Heart right ventricle (tissue), 16 donors: ENCODE results near the gene CELA2B. TPM values are rescaled to one million over a fixed set of nuclear protein-coding genes. Genes with fewer than 3 reads are reported as not detected.
A peak's percentile ranks its signal among the peaks of the same experiment; 100 is the strongest.

ENCODE experiments used
- ATAC-seq, 8 donors: fragments of 200-7000 bp; cut with Tn5 transposase; one replicate each; pipeline ENCODE4 v1.9.1; 2020; ENCODE audit warnings: mild to moderate bottlenecking in 8 of 8, moderate library complexity in 8 of 8, moderate number of reproducible peaks in 1 of 8
- DNase-seq, 2 donors: peaks; one replicate each; pipeline ENCODE4 v3.0.0-alpha.2; 2020
- H3K27ac ChIP-seq, 10 donors: fragments of 200-600 bp; sonication (generic) in 2 of 10; one replicate each; pipeline versions ENCODE4 v1.5.0 to v1.8.0; 2020 to 2022; ENCODE audit warnings: mild to moderate bottlenecking in 3 of 10
- H3K27me3 ChIP-seq, 7 donors: fragments of 200-600 bp; one replicate each; pipeline ENCODE4 v1.8.0; 2021 to 2022; ENCODE audit warnings: mild to moderate bottlenecking in 2 of 7
- H3K36me3 ChIP-seq, 9 donors: fragments of 200-600 bp; sonication (generic) in 1 of 9; one replicate each; pipeline versions ENCODE4 v1.5.0 to v1.8.0; 2020 to 2022; ENCODE audit warnings: mild to moderate bottlenecking in 2 of 9
- H3K4me1 ChIP-seq, 9 donors: fragments of 200-600 bp; sonication (generic) in 1 of 9; one replicate each; pipeline versions ENCODE4 v1.5.0 to v1.8.0; 2020 to 2022; ENCODE audit warnings: mild to moderate bottlenecking in 4 of 9
- H3K4me3 ChIP-seq, 10 donors: fragments of 200-600 bp; sonication (generic) in 2 of 10; one replicate each; pipeline versions ENCODE4 v1.5.0 to v1.8.0; 2020 to 2022; ENCODE audit warnings: mild to moderate bottlenecking in 7 of 10, moderate library complexity in 2 of 10
- H3K9me3 ChIP-seq, 11 donors: fragments of 200-600 bp in 10 of 11; sonication (generic) in 2 of 11; one replicate each; pipeline versions ENCODE4 v1.5.0 to v1.8.0; 2013 to 2022; ENCODE audit warnings: mild to moderate bottlenecking in 2 of 11, control low read depth in 1 of 11, moderate library complexity in 1 of 11
- WGBS, 2 donors: extraction: QIAGEN DNeasy Blood & Tissue Kit; methylation state at CpG; one replicate each; pipeline ENCODE4 v1.1.7; 2013; ENCODE audit warnings: inconsistent platforms in 1 of 2; 5-methylcytosine and 5-hydroxymethylcytosine counted together
- intact Hi-C, 10 donors: fragments of 100-400 bp; cut with DNase I; formaldehyde crosslinking; loops; one replicate each; pipeline versions ENCODE4 v1.11.1 to v1.14.2; 2022
- polyA plus RNA-seq, 2 donors: library from polyadenylated mRNA; stranded (reverse); fragments of 200-250 nt; gene quantifications; one replicate each; pipeline ENCODE4 v1.2.3, GENCODE V29; 2013
- total RNA-seq, 10 donors: library from RNA; stranded (reverse); fragmentation: NEBNext Ultra II Directional in 3 of 10; extraction: Animal tissue kit (Norgen Biotek cat#: 25700) in 3 of 10; gene quantifications; one replicate each; pipeline versions ENCODE4 v1.2.1 to v1.2.4, GENCODE V29; 2021 to 2023
- TF ChIP-seq, protein P1 (sequence below), 9 donors: fragments of 200-600 bp; sonication (generic) in 2 of 9; IDR thresholded peaks; one replicate each; pipeline versions ENCODE4 v1.5.0 to v1.8.0; 2021 to 2022; ENCODE audit warnings: antibody characterized with exemption in 9 of 9, mild to moderate bottlenecking in 5 of 9, moderate library complexity in 1 of 9
- donor health status: Arrhythmogenic right ventricular cardiomyopathy.
- donor health status: ischemic (EF 13 %, LVEDD 7.1; RV severe dilation, severe dysfunction).
- donor health status: healthy with polysubstance abuse.
- donor health status: DM: no; HTN: yes; CAD: no.
- donor health status: DM: no; HTN: no; CAD: no.
- donor health status: ischemic (EF 25% LVEDD 6.9; RV normal size, moderate dysfunction).
- donor health status: ischemic (EF 25% LVEDD 5.7; RV mildly dilated, moderate dysfunction).
- donor health status: healthy.
- donor health status: DM: yes; HTN: yes; CAD: no.
- donor health status: Ischemic cardiomyopathy.
- donor health status: ischemic (EF 35%, LVEDD 5.7; RV mildly dilated, moderate dysfunction).
- donor health status: nonischemic (EF 11% LVEDD 7.7; RV severe dilation, severe dysfunction).
- donor health status: DM: yes; HTN: yes; CAD: no.
- donor health status: PGD.
- donor health status: ischemic (EF 29% LVEDD 5.4; RV normal size, mild dysfunction).
- donor health status: nonischemic (EF 23%, LVEDD 6.1; RV moderate dilation, normal function).

The CELA2B gene
- total and polyA plus RNA-seq, 12 donors = not detected

DNA sequence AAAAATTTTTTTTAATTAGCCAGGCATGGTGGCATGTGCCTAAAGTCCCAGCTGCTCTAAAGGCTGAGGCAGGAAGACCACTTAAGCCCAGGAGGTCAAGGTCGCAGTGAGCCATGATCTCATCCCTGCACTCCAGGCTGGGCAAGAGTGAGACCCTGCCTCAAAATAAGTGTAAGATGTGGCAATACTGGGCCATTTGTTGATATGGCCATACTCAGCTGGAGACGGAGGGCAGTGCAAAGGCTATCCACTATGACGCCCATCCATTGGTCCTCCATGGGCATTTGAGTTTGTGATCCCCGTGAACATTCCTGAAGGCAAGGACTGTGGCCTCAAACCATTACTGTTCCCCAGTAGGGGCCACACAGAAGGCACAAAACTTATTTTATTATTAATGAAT is 46.6 kb downstream of the CELA2B start:
- no peak for DNase-seq
- Histone ChIP-seq H3K27me3 (no peaks in the 10 kb centered on the region), H3K9me3 (no peaks in the 10 kb centered on the region), H3K4me3 (no peak overlapping the region), H3K4me1 (peaks cover 3 to 39% (median 29%) of the 10 kb centered on the region in 9 donors), H3K27ac (no peak overlapping the region), H3K36me3 (peaks cover 0 to 8% (median 5%) of the 10 kb centered on the region in 9 donors)
- no peak for ATAC-seq
- TF ChIP-seq, protein P1, sequence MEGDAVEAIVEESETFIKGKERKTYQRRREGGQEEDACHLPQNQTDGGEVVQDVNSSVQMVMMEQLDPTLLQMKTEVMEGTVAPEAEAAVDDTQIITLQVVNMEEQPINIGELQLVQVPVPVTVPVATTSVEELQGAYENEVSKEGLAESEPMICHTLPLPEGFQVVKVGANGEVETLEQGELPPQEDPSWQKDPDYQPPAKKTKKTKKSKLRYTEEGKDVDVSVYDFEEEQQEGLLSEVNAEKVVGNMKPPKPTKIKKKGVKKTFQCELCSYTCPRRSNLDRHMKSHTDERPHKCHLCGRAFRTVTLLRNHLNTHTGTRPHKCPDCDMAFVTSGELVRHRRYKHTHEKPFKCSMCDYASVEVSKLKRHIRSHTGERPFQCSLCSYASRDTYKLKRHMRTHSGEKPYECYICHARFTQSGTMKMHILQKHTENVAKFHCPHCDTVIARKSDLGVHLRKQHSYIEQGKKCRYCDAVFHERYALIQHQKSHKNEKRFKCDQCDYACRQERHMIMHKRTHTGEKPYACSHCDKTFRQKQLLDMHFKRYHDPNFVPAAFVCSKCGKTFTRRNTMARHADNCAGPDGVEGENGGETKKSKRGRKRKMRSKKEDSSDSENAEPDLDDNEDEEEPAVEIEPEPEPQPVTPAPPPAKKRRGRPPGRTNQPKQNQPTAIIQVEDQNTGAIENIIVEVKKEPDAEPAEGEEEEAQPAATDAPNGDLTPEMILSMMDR (IDR thresholded peaks at IDR 0.05) = no peak
- 94 to 97% methylated on average over 4 of the region's 4 CpGs for WGBS, 2 donors
- intact Hi-C loops = loop anchor here in 1 of 10 donors (10.0 kb wide), 1 partner anchor 92 kb away; the partner anchor contains the start of gene DDI2

DNA sequence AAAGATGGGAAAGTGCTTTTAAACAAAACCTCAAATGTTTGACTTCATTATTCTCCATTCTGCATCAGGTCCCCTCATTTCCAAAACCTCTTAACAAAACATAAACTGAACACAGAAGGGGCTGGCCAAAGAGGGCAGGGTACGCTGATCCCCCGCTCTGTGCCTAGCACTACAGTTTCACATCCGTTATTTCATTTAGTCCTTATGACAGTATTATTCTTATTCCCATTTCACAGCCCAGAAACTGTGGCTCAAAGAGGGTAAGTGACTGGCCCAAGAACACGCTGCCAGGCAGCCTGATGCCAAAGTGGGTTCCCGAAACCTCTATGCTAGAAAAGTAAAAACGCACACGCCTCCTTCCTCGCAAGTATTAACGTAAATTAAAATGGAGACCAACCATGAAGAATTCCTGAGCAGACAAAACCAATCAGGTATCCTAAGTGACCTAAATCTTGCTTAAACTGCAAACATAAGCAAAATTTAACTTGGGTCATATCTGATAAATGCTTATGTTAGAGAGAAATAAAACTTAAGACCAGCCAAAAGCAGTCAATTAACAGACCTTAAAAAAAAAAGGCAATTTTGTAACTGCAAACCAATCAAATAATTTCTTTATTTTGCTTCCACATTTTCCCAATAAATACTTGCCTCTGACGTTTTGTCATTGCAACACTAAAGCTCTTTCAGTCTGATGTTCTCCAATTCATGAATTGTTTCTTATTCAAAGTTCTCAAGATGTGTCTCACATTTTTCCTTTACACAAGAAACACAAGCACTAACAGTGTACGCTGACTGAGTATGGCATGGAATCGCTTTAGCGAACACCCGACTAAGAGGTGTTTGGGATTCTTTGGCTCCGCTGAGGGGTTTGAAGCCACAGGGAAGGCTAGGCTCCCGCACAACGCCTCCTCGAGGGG is 47.5 kb downstream of the CELA2B start:
- no peak for ATAC-seq
- no peaks in the 10 kb centered on the region for H3K27me3 ChIP-seq
- H3K4me3 ChIP-seq = peak overlapping the region; percentile 44 to 94 (median 69)
- peaks cover 3 to 48% (median 35%) of the 10 kb centered on the region in 9 donors for H3K4me1 ChIP-seq
- no peak for DNase-seq
- intact Hi-C loops = loop anchor here in 1 of 10 donors (10.0 kb wide), 1 partner anchor 91 kb away; the partner anchor contains the start of gene DDI2
- TF ChIP-seq, protein P1 (IDR thresholded peaks at IDR 0.05) = no peak
- H3K27ac ChIP-seq = peak overlapping the region; percentile 64 to 99 (median 94)
- WGBS, 2 donors = 41% methylated on average over 18 of the region's 18 CpGs
- H3K36me3 ChIP-seq = no peaks in the 10 kb centered on the region
- no peaks in the 10 kb centered on the region for H3K9me3 ChIP-seq

GRCh38 chr1:15524021-15524282 is 48.0 kb downstream of the CELA2B start, which contains the start of gene CASP9:
TSS of gene CASP9 (minus strand) at chr1:15524215. CDS start at chr1:15524200, 15 bp downstream.
- Histone ChIP-seq H3K36me3 (peaks cover 0 to 2% (median 0%) of the 10 kb centered on the region in 9 donors), H3K9me3 (no peaks in the 10 kb centered on the region), H3K4me3 (peak within 1 kb of the TSS; percentile 44 to 94 (median 72)), H3K4me1 (peaks cover 3 to 49% (median 37%) of the 10 kb centered on the region in 9 donors), H3K27me3 (no peaks in the 10 kb centered on the region), H3K27ac (peak within 1 kb of the TSS; percentile 88 to 99 (median 96))
- DNase-seq = no peak
- 0 to 1% methylated on average over 23 to 27 of the region's 27 CpGs for WGBS, 2 donors
- TF ChIP-seq, protein P1 (IDR thresholded peaks at IDR 0.05) = no peak
- no peak for ATAC-seq
- intact Hi-C loops = loop anchor here in 1 of 10 donors (10.0 kb wide), 1 partner anchor 91 kb away; the partner anchor contains the start of gene DDI2

GRCh38 chr1:15524283-15525049 is 48.6 kb downstream of the CELA2B start:
- ATAC-seq = peak; percentile 75 to 83 (median 80)
- H3K36me3 ChIP-seq = peaks cover 0 to 7% (median 0%) of the 10 kb centered on the region in 9 donors
- peak overlapping the region; percentile 44 to 94 (median 72) for H3K4me3 ChIP-seq
- WGBS, 2 donors = 0 to 1% methylated on average over 48 to 87 of the region's 88 CpGs
- peak; percentile 100 for DNase-seq
- H3K27me3 ChIP-seq = no peaks in the 10 kb centered on the region
- peak overlapping the region; percentile 88 to 99 (median 96) for H3K27ac ChIP-seq
- intact Hi-C loops = loop anchor here in 3 of 10 donors (5.0 to 10.0 kb wide), 2 partner anchors 90 to 93 kb away; partner anchors contain the start of gene DDI2 (in 3 of the 3)
- H3K4me1 ChIP-seq = peaks cover 3 to 48% (median 37%) of the 10 kb centered on the region in 9 donors
- no peaks in the 10 kb centered on the region for H3K9me3 ChIP-seq
- TF ChIP-seq, protein P1 (IDR thresholded peaks at IDR 0.05) = no peak
